ENCODE data around the gene IL17C. TPM values are rescaled to one million over a fixed set of nuclear protein-coding genes. Genes with fewer than 3 reads are reported as not detected.

IL17C gene
- total and polyA plus RNA-seq, 2 of the 8 experiments (the other 6 are each of a cell fraction or from before 2014, with no cell fraction given): 1.1 to 1.9 TPM

DNA sequence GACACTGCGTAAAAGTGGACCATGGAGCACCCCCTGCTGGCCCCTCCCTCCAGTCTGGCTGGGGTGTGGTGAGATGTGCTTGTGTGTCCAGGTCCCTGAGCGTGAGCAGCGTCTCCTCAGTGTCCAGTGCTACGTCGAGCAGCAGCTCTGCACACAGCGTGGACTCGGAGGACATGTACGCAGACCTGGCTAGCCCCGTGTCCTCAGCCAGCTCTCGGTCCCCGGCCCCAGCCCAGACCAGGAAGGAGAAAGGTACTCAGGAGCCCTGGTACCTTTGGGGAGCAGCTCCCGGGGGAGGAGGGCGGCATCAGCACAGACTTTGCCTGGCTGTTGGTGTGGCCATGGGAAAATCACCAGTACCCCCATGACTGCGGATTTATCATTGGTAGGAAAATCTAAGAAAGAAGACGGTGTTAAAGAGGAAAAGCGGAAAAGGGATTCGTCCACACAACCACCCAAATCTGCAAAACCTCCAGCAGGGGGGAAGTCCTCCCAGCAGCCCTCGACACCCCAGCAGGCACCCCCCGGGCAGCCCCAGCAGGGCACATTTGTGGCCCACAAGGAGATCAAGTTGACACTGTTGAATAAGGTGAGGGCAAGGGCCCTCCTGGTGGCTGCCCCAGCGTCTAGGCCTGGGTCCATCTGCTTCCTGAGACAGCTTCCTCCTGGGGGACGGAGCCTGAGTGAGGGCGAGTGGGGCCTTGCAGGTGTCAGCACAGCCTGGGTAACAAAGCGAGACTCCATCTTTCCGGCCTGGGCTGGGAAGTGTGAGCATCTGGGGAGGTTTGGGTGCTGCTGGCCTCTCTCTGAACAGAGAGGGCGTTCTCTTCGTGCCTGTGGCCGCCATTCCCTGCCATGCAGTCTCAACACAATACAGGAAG lies 10.6 kb upstream of the IL17C start (continued):
- TF ChIP-seq TBP (IDR thresholded peaks at IDR 0.05; ENCODE audit: low read depth, low read length) (no peak), JUN (IDR thresholded peaks at IDR 0.05; ENCODE audit: low read depth, low read length) (no peak), RFX5 (IDR thresholded peaks at IDR 0.05; ENCODE audit: borderline replicate concordance, low read depth, low read length) (no peak), GABPA (IDR thresholded peaks at IDR 0.05; ENCODE audit: borderline replicate concordance, insufficient read depth, low read length) (no peak), POLR2A (IDR thresholded peaks at IDR 0.05; ENCODE audit: control extremely low read depth in 1 of 2, low read depth in 2 of 2, low read length in 2 of 2) (no peak), FOSL1 (IDR thresholded peaks at IDR 0.05; ENCODE audit: insufficient read depth, low read depth, low read length) (no peak), POU5F1 (IDR thresholded peaks at IDR 0.05; ENCODE audit: low read depth, low read length) (no peak)

Data from H1 (cell line).